Diencephalon (tissue), 1 donor: Measurements from ENCODE around the gene CNIH1. TPM values are rescaled to one million over a fixed set of nuclear protein-coding genes. Genes with fewer than 3 reads are reported as not detected.

Experiments
- total RNA-seq: library from RNA; depleted of rRNA; stranded (reverse); fragments of >200 nt; gene quantifications from one replicate; pipeline ENCODE4 v1.2.3, GENCODE V29; 2014

Gene CNIH1
- 54.4 TPM for total RNA-seq

GRCh38 chr14:54440873-54441868 is at the start of gene CNIH1:
TSS of gene CNIH1 (minus strand) at chr14:54441374. CDS start at chr14:54441327, 47 bp downstream.

GRCh38 chr14:54488646-54489317 is 47.6 kb upstream of the CNIH1 start, which contains the start of gene GMFB:
TSS of gene GMFB (minus strand) at chr14:54488980. CDS start at chr14:54488927, 53 bp downstream.

GRCh38 chr14:54396493-54397335 is 44.5 kb downstream of the CNIH1 start, which contains the start of gene CDKN3:
TSS of gene CDKN3 (plus strand) at chr14:54397007. CDS start at chr14:54397069, 62 bp downstream.

Other genes with a start within 250 kb of the CNIH1 start
- gene CDKN3, start 44.4 kb downstream of the CNIH1 start, total RNA-seq: 10.8 TPM
- gene GMFB, start 47.6 kb upstream of the CNIH1 start, total RNA-seq: 241 TPM
- 23.8 TPM for gene CGRRF1, start 68.5 kb upstream of the CNIH1 start, total RNA-seq
- gene SAMD4A, start 125.8 kb upstream of the CNIH1 start, total RNA-seq: 24.2 TPM